Caco-2 (cell line): Measurements from ENCODE around the gene RAD23A. TPM values are rescaled to one million over a fixed set of nuclear protein-coding genes. Genes with fewer than 3 reads are reported as not detected.
"Not testable (repeated sequence)": the region's sequence is repeated elsewhere in the genome, so short reads cannot be mapped to it uniquely, and the experiment has no call there.

ENCODE experiments used
- BruUV-seq: library from RNA; stranded (reverse); fragments of 400-500 nt; replicated peaks from 2 replicates; lab custom pipeline; 2021; lab: Mats Ljungman, UMichigan
- CTCF ChIA-PET: fragments of 300-600 bp; sonication (Branson Sonifier 250); formaldehyde crosslinking; loops from one replicate; lab custom pipeline; 2022; ENCODE audit warnings: antibody characterized with exemption; lab: Charles Lee
- POLR2A ChIA-PET: fragments of 300-600 bp; sonication (Branson Sonifier 250); formaldehyde crosslinking; loops from one replicate; lab custom pipeline; 2022; ENCODE audit warnings: antibody characterized with exemption; lab: Charles Lee
- DNase-seq, 2 experiments: peaks; one replicate each; pipeline versions ENCODE4 v3.0.0 to v3.0.0-alpha.2; 2020 to 2022
- H3K27me3 ChIP-seq: replicated peaks from 2 replicates; pipeline ENCODE4 v1.6.0; 2011; ENCODE audit warnings: low read length; ENCODE audit not compliant: control insufficient read depth, insufficient read depth
- H3K36me3 ChIP-seq: 2 replicates; pipeline ENCODE4 v1.5.1; 2011; ENCODE audit warnings: low read length; ENCODE audit not compliant: control insufficient read depth, insufficient read depth
- H3K4me1 ChIP-seq: fragments of 250-450 bp; sonication (Bioruptor Pico); 2 replicates; pipeline ENCODE4 v1.5.1; 2020; ENCODE audit warnings: mild to moderate bottlenecking
- H3K4me3 ChIP-seq: 2 replicates; pipeline ENCODE4 v1.5.1; 2011; ENCODE audit warnings: low read depth, mild to moderate bottlenecking, control low read depth, low read length
- H3K9me3 ChIP-seq: fragments of 250-450 bp; sonication (Bioruptor Pico); 2 replicates; pipeline ENCODE4 v1.5.1; 2020; ENCODE audit warnings: mild to moderate bottlenecking, moderate library complexity
- H3K27ac Mint-ChIP-seq: one replicate; pipeline ENCODE4 v1.8.0; 2022; ENCODE audit warnings: mixed read lengths; ENCODE audit not compliant: unreplicated experiment
- H3K27me3 Mint-ChIP-seq: one replicate; pipeline ENCODE4 v1.8.0; 2022; ENCODE audit warnings: mixed read lengths; ENCODE audit not compliant: insufficient read depth, unreplicated experiment
- H3K36me3 Mint-ChIP-seq: one replicate; pipeline ENCODE4 v1.8.0; 2022; ENCODE audit warnings: mild to moderate bottlenecking, mixed read lengths; ENCODE audit not compliant: insufficient read depth, unreplicated experiment
- H3K4me1 Mint-ChIP-seq: one replicate; pipeline ENCODE4 v1.8.0; 2022; ENCODE audit warnings: low read depth, mixed read lengths; ENCODE audit not compliant: unreplicated experiment
- H3K4me3 Mint-ChIP-seq: one replicate; pipeline ENCODE4 v1.8.0; 2022; ENCODE audit warnings: mild to moderate bottlenecking, moderate library complexity, mixed read lengths; ENCODE audit not compliant: unreplicated experiment
- H3K9me3 Mint-ChIP-seq: one replicate; pipeline ENCODE4 v1.8.0; 2022; ENCODE audit warnings: mixed read lengths; ENCODE audit not compliant: unreplicated experiment
- intact Hi-C: fragments of 100-400 bp; cut with micrococcal nuclease; formaldehyde crosslinking; loops from one replicate; pipeline ENCODE4 v1.10.0; 2022; ENCODE audit not compliant: unreplicated experiment
- total RNA-seq: library from RNA; stranded (reverse); gene quantifications from 2 replicates; pipeline ENCODE4 v1.2.3, GENCODE V29; 2022
- TF ChIP-seq, protein P1 (sequence below), 2 experiments: fragments of 200-600 bp in 1 of 2; IDR thresholded peaks; 1 replicate in 1 of 2; 2 replicates in 1 of 2; pipeline versions ENCODE4 v1.5.1 to v1.8.0; 2011 to 2022; ENCODE audit warnings: antibody characterized with exemption in 1 of 2, control low read depth in 1 of 2, inconsistent platforms in 1 of 2, low read depth in 1 of 2, low read length in 1 of 2, mild to moderate bottlenecking in 1 of 2, moderate library complexity in 1 of 2; ENCODE audit not compliant: insufficient read depth in 1 of 2, severe bottlenecking in 1 of 2, unreplicated experiment in 1 of 2

The RAD23A gene
- total RNA-seq, 1 experiment from 2014 or later = 102 TPM

DNA sequence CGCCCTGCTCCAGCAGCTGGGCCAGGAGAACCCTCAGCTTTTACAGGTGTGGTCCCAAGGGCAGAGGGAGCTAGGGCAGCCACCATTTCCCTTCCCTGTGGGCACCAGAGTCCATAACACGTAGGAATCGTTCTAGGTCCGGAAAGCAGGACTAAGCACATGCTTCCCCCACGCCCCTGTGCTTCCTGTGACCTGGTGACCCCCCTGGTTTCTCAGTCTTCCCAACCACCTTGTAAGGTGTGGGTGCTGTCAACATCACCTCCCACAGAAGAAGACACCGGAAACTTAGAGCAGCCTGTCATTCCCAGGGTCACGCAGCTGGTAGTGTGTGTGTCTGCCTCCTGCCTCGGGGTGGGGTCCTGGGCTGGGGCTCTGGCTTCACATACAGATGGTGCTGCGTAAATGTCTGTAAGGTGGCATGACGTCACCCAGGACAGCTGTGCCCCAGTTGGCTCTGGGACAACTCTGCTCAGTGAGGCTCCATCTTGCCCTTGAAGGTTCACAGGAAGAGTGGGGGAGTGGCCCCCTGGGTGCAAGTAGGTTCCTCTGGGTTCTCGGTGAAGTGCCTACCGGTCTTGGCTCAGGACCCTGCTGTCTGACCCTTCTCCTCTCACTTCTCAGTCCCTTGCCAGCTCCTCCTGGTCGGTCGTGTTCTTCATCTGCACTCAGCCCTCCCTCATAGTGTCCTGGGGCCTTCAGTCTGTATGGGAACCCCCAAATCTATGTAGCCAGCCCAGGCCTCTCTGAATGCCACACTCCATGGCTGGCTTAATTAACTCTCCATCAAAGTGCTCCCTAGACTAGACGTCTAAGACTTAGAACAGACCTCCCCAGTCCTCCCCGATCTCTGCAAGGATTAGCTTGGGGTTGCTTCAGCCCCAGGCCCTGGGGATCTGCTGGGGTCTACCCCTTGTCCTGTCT lies 4.0 kb downstream of the RAD23A start:
- no TSS peak for BruUV-seq
- no peak for DNase-seq
- H3K27me3 ChIP-seq = no peaks in the 10 kb centered on the region
- Mint-ChIP-seq H3K4me1 (peaks cover 6% of the 10 kb centered on the region), H3K27ac (peak overlapping the region; percentile 75), H3K36me3 (peaks cover 97% of the 10 kb centered on the region), H3K27me3 (no peaks in the 10 kb centered on the region), H3K4me3 (peak overlapping the region; percentile 37), H3K9me3 (no peaks in the 10 kb centered on the region)
- ChIA-PET CTCF (interaction anchor here (0.6 kb wide), 1 partner anchor 146 kb away, joined by 3 read pairs; no protein-coding TSS in a partner anchor), POLR2A (interaction anchor here (0.5 kb wide), 1 partner anchor 104 kb away, joined by 3 read pairs; no protein-coding TSS in a partner anchor)
- peaks cover 7% of the 10 kb centered on the region for H3K4me1 ChIP-seq
- TF ChIP-seq, protein P1, sequence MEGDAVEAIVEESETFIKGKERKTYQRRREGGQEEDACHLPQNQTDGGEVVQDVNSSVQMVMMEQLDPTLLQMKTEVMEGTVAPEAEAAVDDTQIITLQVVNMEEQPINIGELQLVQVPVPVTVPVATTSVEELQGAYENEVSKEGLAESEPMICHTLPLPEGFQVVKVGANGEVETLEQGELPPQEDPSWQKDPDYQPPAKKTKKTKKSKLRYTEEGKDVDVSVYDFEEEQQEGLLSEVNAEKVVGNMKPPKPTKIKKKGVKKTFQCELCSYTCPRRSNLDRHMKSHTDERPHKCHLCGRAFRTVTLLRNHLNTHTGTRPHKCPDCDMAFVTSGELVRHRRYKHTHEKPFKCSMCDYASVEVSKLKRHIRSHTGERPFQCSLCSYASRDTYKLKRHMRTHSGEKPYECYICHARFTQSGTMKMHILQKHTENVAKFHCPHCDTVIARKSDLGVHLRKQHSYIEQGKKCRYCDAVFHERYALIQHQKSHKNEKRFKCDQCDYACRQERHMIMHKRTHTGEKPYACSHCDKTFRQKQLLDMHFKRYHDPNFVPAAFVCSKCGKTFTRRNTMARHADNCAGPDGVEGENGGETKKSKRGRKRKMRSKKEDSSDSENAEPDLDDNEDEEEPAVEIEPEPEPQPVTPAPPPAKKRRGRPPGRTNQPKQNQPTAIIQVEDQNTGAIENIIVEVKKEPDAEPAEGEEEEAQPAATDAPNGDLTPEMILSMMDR (IDR thresholded peaks at IDR 0.05; ENCODE audit: insufficient read depth in 1 of 2, low read depth in 1 of 2, low read length in 1 of 2, severe bottlenecking in 1 of 2, unreplicated experiment in 1 of 2) = no peak
- no peak overlapping the region for H3K4me3 ChIP-seq
- intact Hi-C loops = no loop called here
- no peaks in the 10 kb centered on the region for H3K9me3 ChIP-seq
- peaks cover 4% of the 10 kb centered on the region for H3K36me3 ChIP-seq

DNA sequence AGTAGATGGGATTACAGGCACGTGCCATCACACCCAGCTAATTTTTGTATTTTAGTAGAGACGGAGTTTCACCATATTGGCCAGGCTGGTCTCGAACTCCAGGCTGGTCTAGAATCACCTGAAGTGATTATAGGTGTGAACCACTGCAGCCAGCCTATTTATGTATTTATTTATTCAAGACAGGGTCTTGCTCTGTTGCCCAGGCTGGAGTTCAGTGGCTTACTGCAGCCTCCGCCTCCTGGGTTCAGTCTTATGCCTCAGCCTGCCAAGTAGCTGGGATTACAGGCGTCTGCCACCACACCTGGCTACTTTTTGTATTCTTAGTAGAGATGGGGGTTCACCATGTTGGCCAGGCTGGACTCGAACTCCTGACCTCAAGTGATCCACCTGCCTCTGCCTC lies 6.4 kb downstream of the RAD23A start:
- H3K4me1 ChIP-seq, BruUV-seq, H3K36me3 ChIP-seq, CTCF ChIA-PET, intact Hi-C loops, H3K9me3 ChIP-seq, H3K27me3 ChIP-seq, H3K27me3 Mint-ChIP-seq, H3K9me3 Mint-ChIP-seq, H3K27ac Mint-ChIP-seq, DNase-seq, POLR2A ChIA-PET, H3K4me3 Mint-ChIP-seq, H3K4me3 ChIP-seq: not testable (repeated sequence)
- Mint-ChIP-seq H3K4me1 (peaks cover 13% of the 10 kb centered on the region), H3K36me3 (peaks cover 96% of the 10 kb centered on the region)

DNA sequence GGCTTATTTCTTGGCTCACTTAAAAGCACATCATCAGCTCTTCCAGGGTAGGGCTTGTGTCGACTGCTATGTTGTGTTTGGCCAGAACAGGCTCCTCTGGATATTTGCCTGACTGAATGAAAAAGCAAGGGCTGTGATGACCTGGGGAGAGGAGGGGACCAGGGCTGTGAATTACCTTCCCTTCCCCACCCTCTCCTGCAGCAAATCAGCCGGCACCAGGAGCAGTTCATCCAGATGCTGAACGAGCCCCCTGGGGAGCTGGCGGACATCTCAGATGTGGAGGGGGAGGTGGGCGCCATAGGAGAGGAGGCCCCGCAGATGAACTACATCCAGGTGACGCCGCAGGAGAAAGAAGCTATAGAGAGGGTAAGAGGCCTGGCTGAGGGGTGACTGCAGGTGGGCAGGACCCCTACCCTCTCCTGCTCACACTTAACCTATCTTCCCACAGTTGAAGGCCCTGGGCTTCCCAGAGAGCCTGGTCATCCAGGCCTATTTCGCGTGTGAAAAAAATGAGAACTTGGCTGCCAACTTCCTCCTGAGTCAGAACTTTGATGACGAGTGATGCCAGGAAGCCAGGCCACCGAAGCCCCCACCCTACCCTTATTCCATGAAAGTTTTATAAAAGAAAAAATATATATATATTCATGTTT lies 7.0 kb downstream of the RAD23A start:
- no peaks in the 10 kb centered on the region for H3K27me3 Mint-ChIP-seq
- H3K9me3 Mint-ChIP-seq = no peaks in the 10 kb centered on the region
- TF ChIP-seq, protein P1 (IDR thresholded peaks at IDR 0.05; ENCODE audit: insufficient read depth in 1 of 2, low read depth in 1 of 2, low read length in 1 of 2, severe bottlenecking in 1 of 2, unreplicated experiment in 1 of 2) = no peak
- POLR2A ChIA-PET = no interaction called here
- Histone ChIP-seq H3K4me3 (no peak overlapping the region), H3K9me3 (no peaks in the 10 kb centered on the region), H3K4me1 (peaks cover 9% of the 10 kb centered on the region; the same call in 1 of the 2 replicates), H3K36me3 (peaks cover 4% of the 10 kb centered on the region), H3K27me3 (no peaks in the 10 kb centered on the region)
- intact Hi-C loops = no loop called here
- no peak overlapping the region for H3K4me3 Mint-ChIP-seq
- peaks cover 96% of the 10 kb centered on the region for H3K36me3 Mint-ChIP-seq
- H3K27ac Mint-ChIP-seq = no peak overlapping the region
- CTCF ChIA-PET = interaction anchor here (0.5 kb wide), 1 partner anchor 27 kb away, joined by 3 read pairs; no protein-coding TSS in a partner anchor
- DNase-seq = no peak
- peaks cover 13% of the 10 kb centered on the region for H3K4me1 Mint-ChIP-seq
- no TSS peak for BruUV-seq
